Measurements from ENCODE around the gene NOXO1.

Gene NOXO1

GRCh38 chr16:1993731-1994131 lies 12.5 kb upstream of the NOXO1 start:
- DNase-seq = no peak

DNA sequence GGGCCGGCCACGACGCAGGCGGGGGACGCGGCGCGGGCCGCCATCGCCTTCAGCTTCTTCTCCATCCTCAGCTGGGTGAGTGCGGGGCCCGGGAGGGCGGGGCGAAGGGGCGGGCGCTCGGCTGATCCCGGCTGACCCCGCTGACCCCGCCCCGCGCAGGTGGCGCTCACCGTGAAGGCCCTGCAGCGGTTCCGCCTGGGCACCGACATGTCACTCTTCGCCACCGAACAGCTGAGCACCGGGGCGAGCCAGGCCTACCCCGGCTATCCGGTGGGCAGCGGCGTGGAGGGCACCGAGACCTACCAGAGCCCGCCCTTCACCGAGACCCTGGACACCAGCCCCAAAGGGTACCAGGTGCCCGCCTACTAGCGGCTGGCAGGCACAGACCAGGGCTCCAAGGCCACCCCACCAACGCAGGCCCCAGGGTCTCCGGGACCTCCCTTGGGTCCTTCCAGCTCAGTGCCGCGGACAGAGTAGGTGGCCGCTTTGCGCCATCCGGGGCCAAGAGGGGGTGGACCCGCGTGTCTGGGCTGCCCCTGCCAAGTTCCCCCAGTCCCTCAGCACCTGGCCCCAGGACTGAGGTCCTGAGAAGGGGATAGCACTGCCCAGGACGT lies 11.5 kb upstream of the NOXO1 start:
- no peak for DNase-seq

DNA sequence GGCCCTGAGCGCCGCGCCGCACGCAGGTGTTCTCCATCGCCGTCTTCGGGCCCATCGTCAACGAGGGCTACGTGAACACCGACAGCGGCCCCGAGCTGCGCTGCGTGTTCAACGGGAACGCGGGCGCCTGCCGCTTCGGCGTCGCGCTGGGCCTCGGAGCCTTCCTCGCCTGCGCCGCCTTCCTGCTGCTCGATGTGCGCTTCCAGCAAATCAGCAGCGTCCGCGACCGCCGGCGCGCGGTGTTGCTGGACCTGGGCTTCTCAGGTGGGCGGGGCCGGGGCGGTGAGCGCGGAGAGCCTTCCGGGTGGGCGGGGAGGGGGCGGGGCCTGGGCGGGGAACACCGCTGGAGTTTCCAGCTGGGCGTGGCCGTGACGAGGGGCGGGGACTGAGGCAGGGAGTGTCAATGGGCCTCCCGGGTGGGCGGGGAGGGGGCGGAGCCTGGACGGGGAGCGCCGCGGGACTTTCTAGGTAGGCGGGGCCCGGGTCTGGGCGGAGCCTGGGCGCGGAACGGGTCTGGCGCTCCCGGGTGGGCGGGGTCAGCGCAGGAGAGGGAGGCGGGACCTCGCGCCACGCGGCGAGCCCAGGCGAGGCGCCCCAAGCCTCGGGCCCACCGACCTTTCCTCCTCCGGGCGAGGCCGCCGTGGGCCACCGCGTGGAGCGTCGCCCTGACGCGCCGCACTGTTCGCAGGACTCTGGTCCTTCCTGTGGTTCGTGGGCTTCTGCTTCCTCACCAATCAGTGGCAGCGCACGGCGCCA lies 10.9 kb upstream of the NOXO1 start:
- DNase-seq = peak; percentile 98 to 99

DNA sequence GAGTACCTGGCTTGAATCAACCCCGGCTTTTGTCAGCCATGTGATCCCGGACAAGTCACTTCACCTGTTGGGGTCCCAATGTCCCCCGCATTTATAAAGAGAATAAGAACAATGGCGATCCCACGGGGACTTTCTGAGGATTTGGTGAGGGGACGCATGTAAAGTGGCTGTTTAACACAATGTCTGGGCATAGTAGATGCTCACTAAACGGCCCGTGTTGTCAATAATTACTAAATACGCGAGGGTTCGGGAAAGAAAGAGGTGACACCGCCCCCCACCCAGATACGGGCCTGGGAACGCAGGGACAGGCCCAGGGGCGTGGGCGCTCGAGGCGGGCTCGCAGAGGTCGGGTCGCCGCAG lies 10.3 kb upstream of the NOXO1 start:
- no peak for DNase-seq

DNA sequence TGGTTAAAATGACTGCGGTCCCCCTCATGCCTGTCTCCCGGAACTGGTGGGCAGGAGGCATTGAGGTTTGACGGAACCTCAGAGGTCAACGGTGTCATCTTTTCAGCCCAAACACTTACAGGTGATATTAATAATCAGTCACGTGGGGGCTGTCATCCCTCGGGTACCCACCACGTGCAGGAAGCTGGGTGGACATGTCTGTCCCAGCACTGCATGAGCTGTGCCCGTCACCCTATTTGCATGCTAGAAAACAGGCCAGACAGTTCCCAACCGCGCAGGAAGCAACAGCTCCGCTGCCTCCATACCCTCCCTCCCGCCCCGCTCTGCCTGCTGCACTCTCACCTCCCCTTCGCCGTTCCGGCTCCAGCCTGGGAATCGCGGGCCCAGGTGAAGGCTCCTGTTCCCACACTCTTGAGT lies 9.9 kb upstream of the NOXO1 start:
- peak in 1 of 2 donors; percentile 49 for DNase-seq

GRCh38 chr16:1990351-1991134 lies 9.3 kb upstream of the NOXO1 start:
- peak; percentile 41 for DNase-seq

GRCh38 chr16:1990101-1990350 lies 8.8 kb upstream of the NOXO1 start:
- no peak for DNase-seq

GRCh38 chr16:1989209-1990100 lies 8.2 kb upstream of the NOXO1 start, which contains the start of gene SYNGR3:
SYNGR3 (plus strand) TSS chr16:1989970; CDS start chr16:1990103, 133 bp downstream.
- no peak for DNase-seq

DNA sequence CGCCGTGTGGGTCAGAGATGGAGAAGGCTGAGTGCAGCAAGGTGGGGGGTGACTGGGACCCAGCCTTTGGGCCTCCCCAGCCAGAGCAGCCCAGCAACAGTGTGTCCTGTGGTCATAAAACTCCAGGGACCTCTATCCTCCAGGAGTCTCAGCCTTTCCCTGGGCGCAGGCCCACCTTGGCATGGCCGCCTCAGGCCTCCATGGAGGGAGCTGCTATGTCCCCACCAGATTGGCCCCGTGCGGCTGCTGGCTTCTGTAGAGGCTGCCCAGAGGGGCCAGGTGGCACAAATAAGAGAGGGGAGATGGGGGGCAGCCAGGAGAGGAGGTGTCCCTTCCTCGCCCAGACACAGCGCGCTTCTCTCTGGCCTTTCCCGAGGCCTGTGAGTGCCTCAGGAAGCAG lies 5.9 kb upstream of the NOXO1 start:
- DNase-seq = no peak

GRCh38 chr16:1985466-1986150 lies 4.3 kb upstream of the NOXO1 start:
- no peak for DNase-seq

- DNase-seq = no peak
Measured at GRCh38 chr16:1984347-1985225, 3.3 kb upstream of the NOXO1 start.

DNA sequence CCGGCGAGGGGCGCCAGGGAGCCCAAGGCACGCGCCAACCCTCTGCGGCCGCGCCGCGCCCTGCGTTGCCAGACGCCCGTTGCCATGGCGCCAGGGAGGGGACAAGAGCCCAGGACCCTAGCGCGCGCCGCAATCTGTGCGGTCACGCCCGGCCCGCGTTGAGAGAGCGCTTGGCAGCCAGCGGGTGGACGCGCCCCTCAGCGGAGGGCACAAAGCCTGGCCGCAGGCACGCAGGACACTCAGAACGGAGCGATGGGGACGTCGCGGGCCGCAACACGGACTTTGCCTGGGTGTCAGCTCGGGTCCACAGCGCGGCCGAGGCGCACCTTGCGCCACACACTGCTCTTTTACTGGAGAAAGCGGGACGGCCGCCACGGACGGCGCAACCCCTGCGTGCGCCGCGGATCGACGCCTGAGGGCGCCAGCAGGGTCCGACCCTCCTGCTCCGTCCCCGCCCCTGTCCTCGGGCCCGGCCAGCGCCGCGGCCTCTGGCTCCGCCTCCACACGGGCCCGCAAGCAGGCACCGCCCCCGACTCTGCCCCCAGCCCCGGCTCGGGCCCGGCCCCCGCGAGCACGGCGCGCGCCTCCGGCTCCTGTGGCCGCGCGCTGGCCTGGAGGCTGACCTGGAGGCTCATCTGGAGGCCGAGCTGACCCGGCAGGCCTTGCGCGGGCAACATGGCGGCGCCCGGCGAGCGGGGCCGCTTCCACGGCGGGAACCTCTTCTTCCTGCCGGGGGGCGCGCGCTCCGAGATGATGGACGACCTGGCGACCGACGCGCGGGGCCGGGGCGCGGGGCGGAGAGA lies 2.5 kb upstream of the NOXO1 start, which contains the start of gene GFER:
TSS of gene GFER (plus strand) at position 650 of the 803 bp plus-strand sequence. CDS start at position 676, 26 bp downstream.
- peak; percentile 45 to 66 for DNase-seq

- no peak for DNase-seq
Measured at GRCh38 chr16:1982991-1983543, 1.8 kb upstream of the NOXO1 start.

DNA sequence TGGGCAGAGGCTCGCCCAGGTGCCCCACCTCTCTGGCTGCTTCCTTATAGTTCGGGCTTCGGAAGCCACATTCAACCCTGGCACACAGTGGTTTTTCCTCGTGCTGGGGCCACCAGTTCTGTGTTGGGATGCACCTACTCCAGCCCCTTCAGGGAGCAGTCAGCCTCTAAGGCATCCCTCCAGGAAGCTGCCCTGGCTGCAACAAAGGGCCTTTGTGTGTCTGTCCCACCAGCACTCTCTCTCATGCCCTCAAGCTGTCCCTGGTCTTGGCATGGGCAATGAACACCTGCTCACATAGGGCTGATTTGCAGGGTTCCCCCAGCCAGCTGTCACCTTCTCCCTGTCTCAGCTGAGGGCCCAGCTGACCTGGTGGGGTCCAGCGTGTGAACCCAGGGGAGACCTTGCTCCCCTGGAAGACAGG lies 754 bp upstream of the NOXO1 start:
- DNase-seq = no peak

DNA sequence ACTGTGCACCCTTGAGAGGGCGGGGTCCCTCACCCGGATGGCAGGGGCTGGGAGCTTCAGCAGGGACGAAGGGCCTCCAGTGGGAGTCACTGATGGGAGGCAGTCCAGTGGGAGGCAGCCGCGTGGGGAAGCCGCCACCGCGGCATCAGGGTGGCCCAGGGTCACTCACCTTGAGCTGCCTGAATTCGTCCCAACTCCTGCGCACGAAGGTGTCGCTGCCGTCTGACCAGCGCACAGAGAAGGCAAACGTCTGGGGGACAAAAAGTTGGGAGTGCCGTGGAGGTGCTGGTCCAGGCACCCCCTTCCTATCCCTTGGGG lies 540 bp downstream of the NOXO1 start:
- DNase-seq = no peak

- DNase-seq = no peak
Measured at GRCh38 chr16:1980030-1980769, 1.1 kb downstream of the NOXO1 start.

GRCh38 chr16:1979271-1980029 lies 1.8 kb downstream of the NOXO1 start:
- peak; percentile 60 to 62 for DNase-seq

GRCh38 chr16:1978476-1979120 lies 2.7 kb downstream of the NOXO1 start:
- no peak for DNase-seq
